ENCODE data around the gene FGFBP3.

Gene FGFBP3

GRCh38 chr10:91856637-91857036 is 52.6 kb downstream of the FGFBP3 start:
- DNase-seq (ENCODE audit: low read depth), result no peak
